ENCODE measurements around the gene ZNF487.
"Not testable (repeated sequence)": the region's sequence is repeated elsewhere in the genome, so short reads cannot be mapped to it uniquely, and the experiment has no call there.

Gene ZNF487

DNA sequence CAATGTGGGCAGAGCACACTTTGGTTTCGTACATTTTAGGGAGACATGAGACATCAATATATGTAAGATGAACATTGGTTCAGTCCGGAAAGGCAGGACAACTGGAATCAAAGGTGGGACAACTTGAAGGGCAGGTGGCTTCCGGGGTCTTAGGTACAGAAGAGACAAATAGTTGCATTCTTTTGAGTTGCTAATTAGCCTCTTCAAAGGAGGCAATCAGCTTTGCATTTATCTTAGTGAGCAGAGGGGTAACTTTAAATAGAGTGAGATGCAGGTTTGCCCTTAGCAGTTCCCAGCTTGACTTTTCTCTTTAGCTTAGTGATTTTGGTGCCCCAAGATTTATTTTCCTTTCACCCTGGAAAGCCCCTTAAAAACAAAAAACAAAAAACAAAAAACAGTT is 21.3 kb downstream of the ZNF487 start:
- in situ Hi-C loops (cut with HindIII; ENCODE audit: low pct_unique_long_range_greater_than_20kb, low sequenced_read_pairs) = no loop called here
- TF ChIP-seq JUND (IDR thresholded peaks at IDR 0.05; ENCODE audit: low read depth) = no peak
- no peak for DNase-seq (ENCODE audit: low read depth in 1 of 2, low spot score in 1 of 2)

- DNase-seq (ENCODE audit: low read depth in 1 of 2, low spot score in 1 of 2) = peak; percentile 66 to 91
- in situ Hi-C loops (cut with HindIII; ENCODE audit: low pct_unique_long_range_greater_than_20kb, low sequenced_read_pairs) = no loop called here
- no peak for TF ChIP-seq JUND (IDR thresholded peaks at IDR 0.05; ENCODE audit: low read depth)
Measured at GRCh38 chr10:43461950-43462349, 25.0 kb downstream of the ZNF487 start.

DNA sequence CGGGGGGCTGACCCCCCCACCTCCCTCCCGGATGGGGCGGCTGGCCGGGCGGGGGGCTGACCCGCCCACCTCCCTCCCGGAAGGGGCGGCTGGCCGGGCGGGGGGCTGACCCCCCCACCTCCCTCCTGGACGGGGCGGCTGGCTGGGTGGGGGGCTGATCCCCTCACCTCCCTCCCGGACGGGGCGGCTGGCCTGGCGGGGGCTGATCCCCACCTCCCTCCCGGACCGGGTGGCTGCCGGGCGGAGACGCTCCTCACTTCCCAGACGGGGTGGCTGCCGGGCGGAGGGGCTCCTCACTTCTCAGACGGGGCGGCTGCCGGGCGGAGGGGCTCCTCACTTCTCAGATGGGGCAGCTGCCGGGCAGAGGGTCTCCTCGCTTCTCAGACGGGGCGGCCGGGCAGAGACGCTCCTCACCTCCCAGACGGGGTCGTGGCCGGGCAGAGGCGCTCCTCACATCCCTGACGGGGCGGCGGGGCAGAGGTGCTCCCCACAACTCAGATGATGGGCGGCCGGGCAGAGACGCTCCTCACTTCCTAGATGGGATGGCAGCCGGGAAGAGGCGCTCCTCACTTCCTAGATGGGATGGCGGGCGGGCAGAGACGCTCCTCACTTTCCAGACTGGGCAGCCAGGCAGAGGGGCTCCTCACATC is 28.3 kb downstream of the ZNF487 start:
- DNase-seq (ENCODE audit: low read depth in 1 of 2, low spot score in 1 of 2); in situ Hi-C loops (cut with HindIII; ENCODE audit: low pct_unique_long_range_greater_than_20kb, low sequenced_read_pairs): not testable (repeated sequence)

- DNase-seq (ENCODE audit: low read depth in 1 of 2, low spot score in 1 of 2); in situ Hi-C loops (cut with HindIII; ENCODE audit: low pct_unique_long_range_greater_than_20kb, low sequenced_read_pairs): not testable (repeated sequence)
Measured at GRCh38 chr10:43465736-43466120, 28.8 kb downstream of the ZNF487 start.

GRCh38 chr10:43471146-43471545 is 34.2 kb downstream of the ZNF487 start:
- TF ChIP-seq JUND (IDR thresholded peaks at IDR 0.05; ENCODE audit: low read depth) = no peak
- in situ Hi-C loops (cut with HindIII; ENCODE audit: low pct_unique_long_range_greater_than_20kb, low sequenced_read_pairs) = no loop called here
- DNase-seq (ENCODE audit: low read depth in 1 of 2, low spot score in 1 of 2) = no peak

- in situ Hi-C loops (cut with HindIII; ENCODE audit: low pct_unique_long_range_greater_than_20kb, low sequenced_read_pairs) = no loop called here
- no peak for TF ChIP-seq JUND (IDR thresholded peaks at IDR 0.05; ENCODE audit: low read depth)
- no peak for DNase-seq (ENCODE audit: low read depth in 1 of 2, low spot score in 1 of 2)
Measured at GRCh38 chr10:43471935-43472720, 35.2 kb downstream of the ZNF487 start.

DNA sequence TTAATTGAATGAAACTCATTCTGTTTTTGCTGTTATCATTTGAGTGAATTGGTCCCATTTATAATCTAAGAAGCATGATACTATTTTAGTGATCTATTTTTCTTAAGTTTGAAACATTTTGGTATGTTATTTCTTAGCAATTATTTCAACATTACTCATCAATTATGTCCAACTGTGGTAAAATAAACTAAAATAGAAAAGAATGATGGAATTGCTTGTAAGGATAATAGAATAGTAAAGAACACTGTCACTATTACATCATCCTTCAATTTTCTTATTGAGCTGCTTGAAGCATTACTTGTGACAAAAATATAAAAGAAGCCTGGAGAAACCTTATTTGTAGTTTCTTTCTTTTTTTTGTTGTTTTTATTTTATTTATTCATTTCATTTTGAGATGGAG is 42.4 kb downstream of the ZNF487 start:
- no peak for DNase-seq (ENCODE audit: low read depth in 1 of 2, low spot score in 1 of 2)
- in situ Hi-C loops (cut with HindIII; ENCODE audit: low pct_unique_long_range_greater_than_20kb, low sequenced_read_pairs) = no loop called here
- no peak for TF ChIP-seq JUND (IDR thresholded peaks at IDR 0.05; ENCODE audit: low read depth)

- in situ Hi-C loops (cut with HindIII; ENCODE audit: low pct_unique_long_range_greater_than_20kb, low sequenced_read_pairs) = no loop called here
- TF ChIP-seq JUND (IDR thresholded peaks at IDR 0.05; ENCODE audit: low read depth) = no peak
Measured at GRCh38 chr10:43482319-43483078, 45.6 kb downstream of the ZNF487 start.

GRCh38 chr10:43491855-43492254 is 54.9 kb downstream of the ZNF487 start:
- TF ChIP-seq JUND (IDR thresholded peaks at IDR 0.05; ENCODE audit: low read depth) = no peak
- in situ Hi-C loops (cut with HindIII; ENCODE audit: low pct_unique_long_range_greater_than_20kb, low sequenced_read_pairs) = no loop called here
- DNase-seq (ENCODE audit: low read depth in 1 of 2, low spot score in 1 of 2) = no peak

More at GRCh38 chr10:43482319-43483078, 45.6 kb downstream of the ZNF487 start:
- no peak for DNase-seq (ENCODE audit: low read depth in 1 of 2, low spot score in 1 of 2)

DNA sequence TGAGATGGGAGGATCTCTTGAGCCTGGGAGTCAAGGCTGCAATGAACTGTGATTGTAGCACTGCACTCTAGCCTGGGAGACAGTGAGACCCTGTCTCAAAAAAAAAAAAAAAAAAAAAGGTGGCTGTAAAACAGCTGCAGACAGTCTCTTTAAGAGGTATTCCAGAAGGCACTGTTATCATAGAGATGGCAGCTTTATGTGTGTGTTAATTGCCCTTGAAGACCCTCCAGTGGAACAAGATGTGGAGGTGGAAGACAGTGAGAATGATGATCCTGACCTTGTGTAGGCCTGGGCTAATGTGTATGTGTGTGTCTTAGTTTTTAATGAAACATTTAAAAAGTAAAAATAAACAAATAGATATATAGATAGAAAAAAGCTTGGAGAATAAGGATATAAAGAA is 66.0 kb downstream of the ZNF487 start:
- TF ChIP-seq JUND (IDR thresholded peaks at IDR 0.05; ENCODE audit: low read depth) = no peak
- in situ Hi-C loops (cut with HindIII; ENCODE audit: low pct_unique_long_range_greater_than_20kb, low sequenced_read_pairs) = no loop called here
- DNase-seq (ENCODE audit: low read depth in 1 of 2, low spot score in 1 of 2) = no peak

DNA sequence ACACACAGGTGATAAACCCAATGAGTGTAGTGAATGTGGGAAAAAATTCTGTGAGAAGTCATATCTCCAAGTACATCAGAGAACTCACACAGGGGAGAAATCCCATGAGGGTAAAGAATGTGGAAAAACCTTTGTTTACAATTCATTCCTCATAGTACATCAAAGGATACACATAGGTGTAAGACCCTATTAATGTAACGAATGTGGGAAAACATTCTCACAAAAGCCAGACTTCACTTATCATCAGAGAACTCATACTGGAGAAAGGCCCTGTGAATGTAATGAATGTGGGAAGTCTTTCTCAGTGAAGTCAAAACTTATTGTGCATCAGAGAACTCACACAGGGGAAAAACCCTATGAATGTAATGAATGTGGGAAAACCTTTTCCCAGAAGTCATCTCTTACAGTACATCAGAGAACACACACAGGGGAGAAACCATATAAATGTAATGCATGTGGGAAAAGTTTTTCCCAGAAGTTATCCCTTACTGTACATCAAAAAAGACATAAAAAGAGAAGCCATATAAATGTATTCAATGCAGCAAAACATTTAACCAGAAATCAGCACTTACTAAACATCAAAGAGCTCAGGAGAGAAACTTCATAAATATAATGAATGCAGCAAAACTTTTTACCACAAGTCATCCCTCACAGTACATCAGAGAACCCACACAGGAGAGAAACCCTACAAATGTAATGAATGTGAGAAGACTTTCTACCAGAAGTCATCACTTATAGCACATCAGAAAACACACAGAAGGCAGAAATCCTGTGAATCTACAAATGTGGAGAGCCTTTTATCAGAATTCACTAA is 87.7 kb downstream of the ZNF487 start:
- TF ChIP-seq JUND (IDR thresholded peaks at IDR 0.05; ENCODE audit: low read depth) = no peak
- peak in 1 of 2 experiments; percentile 30 for DNase-seq (ENCODE audit: low read depth in 1 of 2, low spot score in 1 of 2)
- in situ Hi-C loops (cut with HindIII; ENCODE audit: low pct_unique_long_range_greater_than_20kb, low sequenced_read_pairs) = no loop called here
